Astrocyte (in vitro differentiated cells and primary cell): Measurements from ENCODE around the gene PVR. TPM values are rescaled to one million over a fixed set of nuclear protein-coding genes. Genes with fewer than 3 reads are reported as not detected.
"Not testable (repeated sequence)": the region's sequence is repeated elsewhere in the genome, so short reads cannot be mapped to it uniquely, and the experiment has no call there.

Experiments used
- DNase-seq: peaks from one replicate; pipeline ENCODE4 v3.0.0-alpha.2; 2010; ENCODE audit warnings: low read depth
- FAIRE-seq: peaks from 2 replicates; lab custom pipeline; 2011; peaks lifted over from hg19 to GRCh38; lab: Jason Lieb, UNC
- H2AFZ ChIP-seq: 2 replicates; pipeline ENCODE4 v1.6.0; 2012; ENCODE audit warnings: low read depth, low read length, inconsistent platforms
- H3K27ac ChIP-seq: 2 replicates; pipeline ENCODE4 v1.5.1; 2011; ENCODE audit warnings: low read depth, low read length, inconsistent platforms
- H3K27me3 ChIP-seq: 2 replicates; pipeline ENCODE4 v1.6.0; 2011; ENCODE audit warnings: low read length, inconsistent platforms; ENCODE audit not compliant: insufficient read depth
- H3K36me3 ChIP-seq: 2 replicates; pipeline ENCODE4 v1.5.1; 2011; ENCODE audit warnings: low read length, inconsistent platforms; ENCODE audit not compliant: insufficient read depth
- H3K4me1 ChIP-seq: 2 replicates; pipeline ENCODE4 v1.5.1; 2011; ENCODE audit warnings: low read length, inconsistent platforms; ENCODE audit not compliant: insufficient read depth
- H3K4me2 ChIP-seq: 2 replicates; pipeline ENCODE4 v1.6.0; 2012; ENCODE audit warnings: low read length, inconsistent platforms
- H3K4me3 ChIP-seq: 2 replicates; pipeline ENCODE4 v1.5.1; 2011; ENCODE audit warnings: low read depth, mild to moderate bottlenecking, low read length, inconsistent platforms; ENCODE audit not compliant: insufficient read depth
- H3K79me2 ChIP-seq: 2 replicates; pipeline ENCODE4 v1.6.0; 2012; ENCODE audit warnings: mild to moderate bottlenecking, low read length, inconsistent platforms; ENCODE audit not compliant: insufficient read depth
- H3K9ac ChIP-seq: 2 replicates; pipeline ENCODE4 v1.6.0; 2012; ENCODE audit warnings: mild to moderate bottlenecking, low read length, inconsistent platforms
- H3K9me3 ChIP-seq: 2 replicates; pipeline ENCODE4 v1.5.1; 2012; ENCODE audit warnings: low read depth, mild to moderate bottlenecking, low read length, inconsistent platforms; ENCODE audit not compliant: insufficient read depth
- H4K20me1 ChIP-seq: 2 replicates; pipeline ENCODE4 v1.6.0; 2012; ENCODE audit warnings: low read length, inconsistent platforms; ENCODE audit not compliant: insufficient read depth
- H3K27ac Mint-ChIP-seq: one replicate; pipeline ENCODE4 v1.8.0; 2021; ENCODE audit warnings: mild to moderate bottlenecking, mixed read lengths; ENCODE audit not compliant: unreplicated experiment
- H3K27me3 Mint-ChIP-seq: one replicate; pipeline ENCODE4 v1.8.0; 2021; ENCODE audit warnings: low read depth, mixed read lengths; ENCODE audit not compliant: unreplicated experiment
- H3K36me3 Mint-ChIP-seq: one replicate; pipeline ENCODE4 v1.8.0; 2021; ENCODE audit warnings: low read depth, mixed read lengths; ENCODE audit not compliant: unreplicated experiment
- H3K4me1 Mint-ChIP-seq: one replicate; pipeline ENCODE4 v1.8.0; 2021; ENCODE audit warnings: low read depth, mixed read lengths; ENCODE audit not compliant: unreplicated experiment
- H3K4me3 Mint-ChIP-seq: one replicate; pipeline ENCODE4 v1.8.0; 2021; ENCODE audit warnings: mild to moderate bottlenecking, moderate library complexity, mixed read lengths; ENCODE audit not compliant: unreplicated experiment
- H3K9me3 Mint-ChIP-seq: one replicate; pipeline ENCODE4 v1.8.0; 2021; ENCODE audit warnings: mild to moderate bottlenecking, mixed read lengths; ENCODE audit not compliant: unreplicated experiment
- EZH2 ChIP-seq: IDR thresholded peaks from 2 replicates; pipeline ENCODE4 v1.6.1; 2012; ENCODE audit warnings: mild to moderate bottlenecking, low read length, inconsistent platforms; ENCODE audit not compliant: insufficient read depth
- total RNA-seq: library from RNA; stranded (reverse); gene quantifications from 2 replicates; pipeline ENCODE4 v1.2.1, GENCODE V29; 2021
- TF ChIP-seq, protein P1 (sequence below): IDR thresholded peaks from 2 replicates; pipeline ENCODE4 v1.5.1; 2011; ENCODE audit warnings: low read depth, mild to moderate bottlenecking, inconsistent platforms, low read length, moderate library complexity; ENCODE audit not compliant: insufficient read depth

Gene PVR
- total RNA-seq, 1 donor from 2014 or later, result 81.6 TPM

DNA sequence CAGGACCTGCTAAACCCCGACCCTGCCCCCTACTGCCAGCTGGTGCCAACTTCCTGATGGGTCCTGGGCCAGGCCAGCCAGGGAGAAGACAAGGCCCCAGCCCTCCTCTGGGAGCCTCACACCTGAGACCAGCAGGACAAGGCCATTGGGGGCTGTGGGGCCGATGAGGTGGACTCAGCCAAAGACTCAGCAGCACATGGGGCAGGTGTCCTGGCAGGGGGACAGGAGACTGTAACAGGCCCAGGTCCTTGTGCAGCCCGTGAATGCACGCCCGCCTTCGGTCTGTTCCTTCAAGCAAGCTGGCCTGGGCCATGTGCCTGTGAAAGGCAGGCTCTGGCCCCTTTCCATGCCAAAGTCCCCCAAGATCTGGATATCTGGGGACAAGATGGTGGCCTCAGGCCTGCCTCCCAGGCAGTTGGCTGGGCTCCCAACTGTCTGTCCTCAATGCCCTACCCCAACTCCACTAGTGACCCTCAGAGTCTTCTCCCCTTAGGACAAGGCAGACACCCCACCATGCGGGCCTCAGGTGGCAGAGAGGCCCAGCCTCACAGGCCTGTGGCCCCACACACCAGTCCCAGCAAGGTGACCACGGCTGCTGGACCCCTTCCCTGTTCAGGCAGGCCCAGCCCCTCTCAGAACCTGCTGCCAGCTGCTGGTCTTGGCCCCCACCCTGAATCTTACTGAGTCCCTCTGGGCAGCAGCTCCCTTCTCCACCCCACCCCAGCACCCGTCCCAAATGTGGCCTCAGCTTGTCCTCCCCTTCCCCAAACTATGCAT is 39.9 kb downstream of the PVR start:
- no peak overlapping the region for H3K9ac ChIP-seq
- H2AFZ ChIP-seq, result no peak overlapping the region
- H3K4me1 Mint-ChIP-seq, result peaks cover 9% of the 10 kb centered on the region
- FAIRE-seq (no peak), DNase-seq (no peak)
- no peak overlapping the region for H3K4me2 ChIP-seq
- H3K9me3 Mint-ChIP-seq, result no peaks in the 10 kb centered on the region
- no peaks in the 10 kb centered on the region for H3K9me3 ChIP-seq
- peaks cover 11% of the 10 kb centered on the region for H3K36me3 Mint-ChIP-seq
- no peak overlapping the region for H3K4me3 Mint-ChIP-seq
- peaks cover 12% of the 10 kb centered on the region for H3K4me1 ChIP-seq
- TF ChIP-seq, protein P1, sequence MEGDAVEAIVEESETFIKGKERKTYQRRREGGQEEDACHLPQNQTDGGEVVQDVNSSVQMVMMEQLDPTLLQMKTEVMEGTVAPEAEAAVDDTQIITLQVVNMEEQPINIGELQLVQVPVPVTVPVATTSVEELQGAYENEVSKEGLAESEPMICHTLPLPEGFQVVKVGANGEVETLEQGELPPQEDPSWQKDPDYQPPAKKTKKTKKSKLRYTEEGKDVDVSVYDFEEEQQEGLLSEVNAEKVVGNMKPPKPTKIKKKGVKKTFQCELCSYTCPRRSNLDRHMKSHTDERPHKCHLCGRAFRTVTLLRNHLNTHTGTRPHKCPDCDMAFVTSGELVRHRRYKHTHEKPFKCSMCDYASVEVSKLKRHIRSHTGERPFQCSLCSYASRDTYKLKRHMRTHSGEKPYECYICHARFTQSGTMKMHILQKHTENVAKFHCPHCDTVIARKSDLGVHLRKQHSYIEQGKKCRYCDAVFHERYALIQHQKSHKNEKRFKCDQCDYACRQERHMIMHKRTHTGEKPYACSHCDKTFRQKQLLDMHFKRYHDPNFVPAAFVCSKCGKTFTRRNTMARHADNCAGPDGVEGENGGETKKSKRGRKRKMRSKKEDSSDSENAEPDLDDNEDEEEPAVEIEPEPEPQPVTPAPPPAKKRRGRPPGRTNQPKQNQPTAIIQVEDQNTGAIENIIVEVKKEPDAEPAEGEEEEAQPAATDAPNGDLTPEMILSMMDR, result no peak
- no peak for TF ChIP-seq EZH2
- no peaks in the 10 kb centered on the region for H3K79me2 ChIP-seq
- no peaks in the 10 kb centered on the region for H3K27me3 ChIP-seq
- H4K20me1 ChIP-seq, result no peaks in the 10 kb centered on the region
- no peak overlapping the region for H3K27ac ChIP-seq
- no peaks in the 10 kb centered on the region for H3K36me3 ChIP-seq
- no peak overlapping the region for H3K4me3 ChIP-seq
- H3K27ac Mint-ChIP-seq, result no peak overlapping the region
- H3K27me3 Mint-ChIP-seq, result peaks cover 2% of the 10 kb centered on the region

DNA sequence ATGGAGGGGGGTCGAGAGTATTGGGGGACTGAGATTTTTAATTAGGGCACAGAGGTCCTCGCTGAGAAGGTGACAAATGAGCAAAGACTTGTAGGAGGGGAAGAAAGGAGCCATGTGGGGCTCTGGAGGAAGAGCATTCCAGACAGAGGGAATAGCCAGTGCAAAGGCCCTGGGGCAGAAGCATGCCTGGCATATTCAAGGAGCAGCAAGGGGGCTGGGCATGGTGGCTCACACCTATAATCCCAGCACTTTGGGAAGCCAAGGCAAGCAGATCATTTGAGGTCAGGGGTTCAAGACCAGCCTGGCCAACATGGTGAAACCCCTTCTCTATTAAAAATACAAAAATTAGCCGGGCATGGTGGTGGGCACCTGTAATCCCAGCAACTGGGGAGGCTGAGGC is 40.7 kb downstream of the PVR start:
- H3K4me3 ChIP-seq, H3K4me3 Mint-ChIP-seq, H3K9me3 Mint-ChIP-seq, H3K36me3 ChIP-seq, H3K9me3 ChIP-seq, H3K79me2 ChIP-seq, FAIRE-seq, H3K27me3 Mint-ChIP-seq, H2AFZ ChIP-seq, H4K20me1 ChIP-seq, DNase-seq, H3K4me1 Mint-ChIP-seq, H3K27me3 ChIP-seq, H3K27ac Mint-ChIP-seq: not testable (repeated sequence)
- peak overlapping the region; percentile 38 for H3K9ac ChIP-seq
- H3K36me3 Mint-ChIP-seq, result peaks cover 11% of the 10 kb centered on the region
- H3K4me2 ChIP-seq, result peak overlapping the region; percentile 58
- peak overlapping the region; percentile 49 for H3K27ac ChIP-seq
- peaks cover 12% of the 10 kb centered on the region for H3K4me1 ChIP-seq

DNA sequence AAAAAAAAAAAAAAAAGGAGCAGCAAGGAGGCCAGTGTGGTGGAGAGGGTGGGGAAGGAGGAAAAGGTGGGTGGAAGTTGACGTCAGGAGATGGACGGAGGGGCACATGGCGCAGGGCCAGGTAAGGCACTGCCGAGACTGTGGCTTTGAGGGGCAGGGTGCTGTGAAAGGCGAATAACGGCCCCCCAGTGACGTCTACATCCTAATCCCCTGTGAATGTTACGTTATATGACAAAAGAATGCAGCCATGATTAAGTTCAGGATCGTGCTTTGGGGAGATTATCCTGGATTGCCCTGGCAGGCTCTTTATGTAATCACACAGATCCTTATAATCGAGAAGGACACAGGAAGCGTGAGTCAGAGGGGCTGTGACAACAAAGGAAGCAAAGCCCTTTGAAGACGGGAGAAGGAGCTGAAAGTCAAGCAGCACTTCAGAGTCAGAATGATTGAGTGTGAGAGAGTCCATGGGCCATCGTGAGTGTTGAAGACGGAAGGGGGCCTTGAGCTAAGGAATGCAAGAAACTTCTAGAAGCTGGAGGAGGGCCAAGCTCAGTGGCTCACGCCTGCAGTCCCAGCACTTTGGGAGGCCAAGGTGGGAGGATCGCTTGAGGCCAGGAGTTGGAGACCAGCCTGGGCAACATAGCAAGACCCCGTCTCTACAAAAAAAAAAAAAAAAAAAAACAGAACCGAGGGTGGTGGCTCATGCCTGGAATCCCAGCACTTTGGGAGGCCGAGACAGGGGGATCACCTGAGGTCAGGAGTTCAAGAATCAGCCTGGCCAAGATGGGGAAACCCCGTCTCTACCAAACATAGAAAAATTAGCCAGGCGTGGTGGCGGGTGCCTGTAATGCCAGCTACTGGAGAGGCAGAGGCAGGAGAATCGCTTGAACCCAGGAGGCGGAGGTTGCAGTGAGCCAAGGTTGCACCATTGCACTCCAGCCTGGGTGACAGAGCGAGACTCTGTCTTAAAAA is 41.5 kb downstream of the PVR start:
- peak overlapping the region; percentile 58 for H3K4me2 ChIP-seq
- no peaks in the 10 kb centered on the region for H3K36me3 ChIP-seq
- no peaks in the 10 kb centered on the region for H3K9me3 Mint-ChIP-seq
- H3K4me3 ChIP-seq, result no peak overlapping the region
- peaks cover 12% of the 10 kb centered on the region for H3K4me1 Mint-ChIP-seq
- TF ChIP-seq, protein P1, result no peak
- TF ChIP-seq EZH2, result no peak
- peak overlapping the region; percentile 49 for H3K27ac ChIP-seq
- H3K27me3 Mint-ChIP-seq, result peaks cover 2% of the 10 kb centered on the region
- no peaks in the 10 kb centered on the region for H3K27me3 ChIP-seq
- peak; percentile 72 for FAIRE-seq
- peak overlapping the region; percentile 38 for H3K9ac ChIP-seq
- H3K4me1 ChIP-seq, result peaks cover 12% of the 10 kb centered on the region
- peaks cover 10% of the 10 kb centered on the region for H3K36me3 Mint-ChIP-seq
- peak overlapping the region; percentile 0 for H3K27ac Mint-ChIP-seq
- no peaks in the 10 kb centered on the region for H4K20me1 ChIP-seq
- no peaks in the 10 kb centered on the region for H3K9me3 ChIP-seq
- H2AFZ ChIP-seq, result peak overlapping the region; percentile 64
- H3K79me2 ChIP-seq, result no peaks in the 10 kb centered on the region
- H3K4me3 Mint-ChIP-seq, result no peak overlapping the region
- DNase-seq, result peak; percentile 96
